ENCODE results near the gene PPM1K. TPM values are rescaled to one million over a fixed set of nuclear protein-coding genes. Genes with fewer than 3 reads are reported as not detected.
"Not testable (repeated sequence)": the region's sequence is repeated elsewhere in the genome, so short reads cannot be mapped to it uniquely, and the experiment has no call there.

The PPM1K gene
- 33.9 TPM for total RNA-seq

GRCh38 chr4:88284439-88285234 lies at the start of gene PPM1K:
PPM1K (minus strand) TSS chr4:88284561; CDS start chr4:88278583, 5,978 bp downstream.
- peak; percentile 92 to 99 (median 98) for DNase-seq (ENCODE audit: low read depth in 2 of 3, low spot score in 2 of 3)

- DNase-seq (ENCODE audit: low read depth in 2 of 3, low spot score in 2 of 3) = no peak
Measured at GRCh38 chr4:88333741-88334405, 49.5 kb upstream of the PPM1K start.

GRCh38 chr4:88327665-88328064 lies 43.3 kb upstream of the PPM1K start:
- DNase-seq (ENCODE audit: low read depth in 2 of 3, low spot score in 2 of 3) = no peak

DNA sequence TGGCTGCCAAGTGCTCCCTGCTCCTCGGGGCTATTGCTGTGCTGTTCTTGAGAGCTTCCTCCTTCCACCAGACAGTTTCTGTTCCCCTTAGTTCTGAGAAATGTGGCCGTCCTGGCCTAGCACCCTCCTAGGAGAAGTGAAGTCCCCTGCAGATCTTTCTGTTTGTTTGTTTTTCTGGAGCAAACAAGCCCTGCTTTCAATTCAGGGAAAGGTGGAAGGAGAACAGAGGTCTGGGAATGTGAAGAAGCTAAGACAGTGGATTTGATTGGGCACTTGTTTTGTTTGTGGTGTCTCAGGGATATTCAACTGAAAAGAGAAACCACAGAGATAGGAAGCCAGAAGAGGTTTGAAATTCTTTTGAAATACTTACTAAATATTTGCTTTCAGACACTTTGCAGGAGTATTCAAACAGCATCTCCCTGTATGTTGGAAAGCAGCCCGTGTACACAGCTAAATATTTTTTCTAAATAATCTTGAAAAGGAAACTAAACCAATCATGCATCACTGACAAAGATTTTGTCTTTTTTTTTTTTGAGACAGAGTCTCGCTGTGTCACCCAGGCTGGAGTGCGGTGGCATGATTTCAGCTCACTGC lies 36.5 kb upstream of the PPM1K start:
- peak in 2 of 3 donors; percentile 11 to 35 for DNase-seq (ENCODE audit: low read depth in 2 of 3, low spot score in 2 of 3)

GRCh38 chr4:88320224-88320779 lies 35.9 kb upstream of the PPM1K start:
- DNase-seq (ENCODE audit: low read depth in 2 of 3, low spot score in 2 of 3) = no peak

GRCh38 chr4:88318751-88319350 lies 34.5 kb upstream of the PPM1K start:
- DNase-seq (ENCODE audit: low read depth in 2 of 3, low spot score in 2 of 3) = no peak

DNA sequence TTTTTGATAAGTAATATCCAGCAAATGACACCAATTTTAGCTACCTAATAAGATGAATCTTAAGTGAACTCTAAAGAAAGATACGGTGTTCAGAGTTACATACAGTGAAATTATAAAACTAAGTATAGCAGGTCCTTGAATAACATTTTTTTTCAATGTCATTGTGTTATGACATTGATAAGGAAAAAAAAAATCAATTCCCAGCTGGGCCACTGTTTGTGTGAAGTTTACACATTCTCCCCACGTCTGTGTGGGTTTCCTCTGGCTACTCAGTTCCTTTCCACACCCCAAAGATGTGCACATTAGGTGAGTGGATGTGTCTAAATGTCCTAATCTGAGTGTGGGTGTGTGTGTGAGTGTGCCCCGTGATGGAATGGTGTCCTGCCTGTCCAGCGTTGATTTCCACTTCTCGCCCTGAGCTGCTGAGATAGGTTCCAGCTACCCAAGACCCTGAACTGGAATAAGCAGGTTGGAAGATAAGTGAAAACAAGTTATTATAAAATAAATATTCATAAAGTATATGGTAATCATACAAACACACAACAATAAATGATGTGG lies 31.2 kb upstream of the PPM1K start:
- no peak for DNase-seq (ENCODE audit: low read depth in 2 of 3, low spot score in 2 of 3)

DNA sequence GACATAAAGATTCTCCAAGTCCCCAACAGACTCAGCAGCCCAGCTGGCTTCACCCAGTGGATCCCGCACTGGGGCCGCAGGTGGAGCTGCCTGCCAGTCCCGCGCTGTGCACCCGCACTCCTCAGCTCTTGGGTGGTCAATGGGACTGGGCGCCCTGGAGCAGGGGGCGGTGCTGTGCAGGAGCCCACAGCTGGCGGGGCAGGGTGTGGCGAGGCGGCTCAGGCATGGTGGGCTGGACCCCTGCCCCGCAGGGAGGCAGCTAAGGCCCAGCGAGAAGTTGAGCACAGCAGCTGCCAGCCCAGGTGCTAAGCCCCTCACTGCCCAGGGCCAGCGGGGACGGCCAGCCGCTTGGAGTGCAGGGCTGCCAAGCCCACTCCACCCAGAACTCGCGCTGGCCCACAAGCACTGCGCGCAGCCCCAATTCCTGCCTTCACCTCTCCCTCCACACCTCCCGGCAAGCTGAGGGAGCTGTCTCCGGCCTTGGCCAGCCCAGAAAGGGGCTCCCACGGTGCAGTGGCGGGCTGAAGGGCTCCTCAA lies 28.8 kb upstream of the PPM1K start:
- DNase-seq (ENCODE audit: low read depth in 2 of 3, low spot score in 2 of 3) = not testable (repeated sequence)

DNA sequence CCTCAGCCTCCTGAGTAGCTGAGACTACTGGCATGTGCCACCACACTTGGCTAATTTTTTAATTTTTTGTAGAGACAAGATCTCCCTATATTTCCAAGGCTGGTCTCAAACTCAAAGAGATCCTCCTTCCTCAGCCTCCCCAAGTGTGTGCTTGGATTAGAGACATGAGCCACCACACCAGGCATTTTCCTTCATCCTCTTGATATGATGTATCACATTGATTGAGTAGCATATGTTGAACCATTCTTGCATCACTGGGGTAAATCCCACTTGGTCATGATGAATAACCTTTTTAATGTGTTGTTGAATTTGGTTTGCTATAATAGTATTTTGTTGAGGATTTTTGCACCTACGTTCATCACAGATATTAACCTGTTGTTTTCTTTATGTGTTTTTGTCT lies 24.2 kb upstream of the PPM1K start:
- DNase-seq (ENCODE audit: low read depth in 2 of 3, low spot score in 2 of 3) = no peak

DNA sequence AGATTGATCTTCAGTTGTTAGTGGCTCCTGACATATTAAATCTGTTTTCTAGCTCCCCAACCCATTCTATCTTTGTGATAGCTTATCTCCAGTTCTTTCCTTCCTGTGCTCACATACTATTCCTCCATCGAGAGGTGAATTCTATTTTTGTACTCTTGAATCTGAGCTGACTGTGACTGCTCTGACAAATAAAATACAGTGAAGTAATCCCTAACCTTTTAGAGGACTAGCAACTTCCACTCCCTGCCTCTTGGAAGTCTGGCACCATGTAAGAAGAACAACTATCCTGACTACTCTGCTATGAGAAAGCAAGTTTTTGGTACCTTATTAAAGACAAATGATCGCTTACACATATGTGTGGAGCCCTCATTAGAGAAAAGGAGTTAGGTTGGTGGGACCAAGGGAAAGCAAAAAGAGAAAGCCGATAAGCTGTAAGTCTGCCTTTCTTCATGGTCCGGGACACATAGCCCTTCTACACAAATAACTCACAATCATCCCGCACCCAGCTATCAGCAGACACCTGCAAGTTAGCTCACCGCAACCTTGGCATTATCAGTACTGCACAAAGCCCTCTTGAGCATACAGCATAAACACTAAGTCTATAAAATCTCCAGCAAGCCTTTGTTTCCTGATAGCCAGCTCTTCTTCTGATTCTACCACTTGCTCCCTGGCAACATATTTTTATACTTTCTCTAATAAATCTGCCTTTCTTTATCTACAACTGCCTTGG lies 13.5 kb upstream of the PPM1K start:
- DNase-seq (ENCODE audit: low read depth in 2 of 3, low spot score in 2 of 3) = peak in 2 of 3 donors; percentile 13 to 33

DNA sequence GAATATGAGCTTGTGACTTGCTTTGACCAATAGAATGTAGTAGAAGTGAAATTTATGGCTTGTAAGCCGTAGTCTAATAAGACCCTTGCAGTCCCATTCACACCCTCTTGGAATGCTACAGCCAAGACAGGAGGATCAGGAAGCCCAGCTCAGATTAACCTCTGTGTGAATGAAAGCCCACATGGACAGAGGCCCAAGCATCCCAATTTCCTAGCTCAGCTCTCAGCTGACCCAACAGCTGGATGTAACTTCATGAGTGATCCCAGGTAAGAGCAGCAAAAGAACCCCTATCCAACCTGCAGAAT lies 12.8 kb upstream of the PPM1K start:
- DNase-seq (ENCODE audit: low read depth in 2 of 3, low spot score in 2 of 3) = no peak

DNA sequence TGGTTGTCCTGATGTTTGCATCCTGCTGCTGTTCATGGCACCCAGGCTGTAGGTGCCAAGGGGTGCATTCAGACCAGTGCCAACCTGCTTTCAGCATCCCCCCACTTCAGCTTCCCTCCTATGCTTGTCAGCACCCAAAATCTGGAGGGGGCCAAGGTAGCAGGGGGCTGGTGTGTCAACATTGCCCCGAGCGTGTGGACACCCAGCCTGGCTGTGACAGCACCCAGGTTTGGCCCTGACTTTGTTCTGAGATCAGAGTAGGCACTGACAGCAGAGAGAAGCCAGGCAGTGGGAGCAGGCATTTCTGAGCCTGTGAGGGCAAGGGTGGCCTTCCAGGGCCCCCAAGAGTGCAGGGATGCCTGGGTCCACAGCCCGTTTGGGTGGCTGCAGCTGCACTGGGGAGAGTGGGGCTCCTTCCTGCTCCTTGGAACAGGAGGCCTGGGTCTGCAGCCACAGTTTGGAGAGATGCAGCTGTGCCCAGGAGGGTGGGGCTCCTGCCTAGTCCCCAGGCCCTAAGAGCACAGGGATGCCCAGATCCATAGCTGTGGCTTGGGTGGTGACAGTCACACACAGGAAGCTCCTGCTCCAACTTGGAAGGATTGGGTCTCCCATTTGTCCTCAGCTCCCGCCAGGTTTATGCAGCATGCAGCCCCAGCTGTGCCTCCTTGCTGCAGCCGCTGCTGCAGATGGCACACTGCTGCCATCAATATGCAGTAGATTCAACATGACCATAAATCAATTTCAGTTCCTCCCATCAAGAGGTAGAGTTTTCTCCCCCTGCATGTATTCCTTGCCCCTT lies 12.3 kb upstream of the PPM1K start:
- DNase-seq (ENCODE audit: low read depth in 2 of 3, low spot score in 2 of 3) = no peak

GRCh38 chr4:88295656-88296055 lies 11.3 kb upstream of the PPM1K start:
- DNase-seq (ENCODE audit: low read depth in 2 of 3, low spot score in 2 of 3) = no peak

GRCh38 chr4:88291003-88291402 lies 6.6 kb upstream of the PPM1K start:
- DNase-seq (ENCODE audit: low read depth in 2 of 3, low spot score in 2 of 3) = no peak

DNA sequence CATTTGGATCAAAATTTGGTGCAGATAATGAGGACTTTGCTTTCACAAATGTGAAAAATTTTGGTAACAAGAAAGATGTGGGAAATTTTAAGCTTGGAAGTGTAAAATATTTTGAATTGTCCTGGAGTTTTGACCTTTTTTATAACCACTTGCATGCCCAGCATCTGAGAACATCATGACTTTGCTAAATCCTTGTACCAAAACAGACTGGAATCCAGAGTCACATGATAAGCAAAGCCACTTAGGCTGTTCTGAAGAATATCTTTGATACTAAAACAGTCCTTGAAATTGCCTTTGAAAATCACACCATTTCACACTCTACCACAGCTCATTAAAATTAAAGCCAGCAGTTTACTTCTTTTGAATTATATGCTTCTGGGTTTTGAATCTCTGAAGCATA lies 2.5 kb upstream of the PPM1K start:
- no peak for DNase-seq (ENCODE audit: low read depth in 2 of 3, low spot score in 2 of 3)

DNA sequence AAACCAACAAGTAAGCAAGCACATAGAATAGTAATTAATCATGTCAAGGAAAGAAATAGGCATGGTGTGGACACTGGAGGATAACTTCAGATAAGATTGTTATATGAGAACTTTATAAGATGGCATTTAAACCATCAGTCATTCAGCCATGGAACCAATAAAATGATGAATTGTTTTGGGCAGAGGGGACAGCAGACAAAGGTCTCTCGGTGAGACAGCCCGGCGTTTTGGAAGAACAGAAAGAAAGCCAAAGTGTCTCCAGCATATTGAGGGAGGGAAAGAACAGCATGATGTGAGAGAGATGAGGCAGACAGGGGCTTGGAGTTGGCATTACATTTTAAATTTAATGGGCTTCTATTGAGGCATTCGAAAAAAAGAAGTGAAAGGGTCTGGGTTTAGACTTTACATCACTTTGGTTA lies 883 bp upstream of the PPM1K start:
- no peak for DNase-seq (ENCODE audit: low read depth in 2 of 3, low spot score in 2 of 3)

DNA sequence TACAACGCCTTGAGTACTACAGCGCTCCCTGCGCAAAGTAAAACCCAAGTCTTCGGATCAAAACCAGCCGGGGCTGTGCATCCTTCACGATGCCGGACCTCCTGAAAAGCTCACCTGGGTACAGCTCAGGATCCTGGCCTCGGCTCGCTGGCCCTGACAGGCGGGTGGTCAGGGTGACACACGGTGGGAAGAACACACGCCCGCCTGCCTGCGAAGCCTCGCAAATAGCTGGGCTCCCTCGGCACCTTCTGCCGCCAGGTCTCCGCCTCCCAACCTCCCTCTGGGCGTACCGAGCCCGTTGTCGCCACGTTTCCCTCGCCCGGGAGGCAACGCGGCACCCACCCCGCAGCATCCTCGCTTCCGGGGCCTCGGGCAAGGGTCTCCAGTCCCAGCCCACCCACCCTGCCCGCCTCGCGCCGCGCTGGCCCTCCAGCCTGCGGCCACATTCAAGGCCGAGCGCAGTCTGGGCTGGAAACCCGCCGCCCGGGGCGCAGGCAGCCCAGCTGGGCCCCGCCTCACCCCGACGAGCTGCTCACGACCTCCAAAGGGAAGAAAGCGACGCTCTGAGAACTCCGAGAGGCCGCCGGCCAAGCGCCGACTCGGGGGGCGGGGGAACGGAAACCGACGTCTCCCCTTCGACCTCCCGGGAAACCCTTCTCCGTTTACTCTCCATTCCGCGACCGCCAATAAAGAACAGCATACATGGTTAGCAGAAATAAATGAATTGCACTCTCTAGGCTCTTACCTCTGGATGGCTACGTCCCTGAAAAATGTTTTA lies 511 bp downstream of the PPM1K start:
- peak; percentile 28 to 86 (median 77) for DNase-seq (ENCODE audit: low read depth in 2 of 3, low spot score in 2 of 3)

- no peak for DNase-seq (ENCODE audit: low read depth in 2 of 3, low spot score in 2 of 3)
Measured at GRCh38 chr4:88280228-88280795, 4.0 kb downstream of the PPM1K start.
